IPS-NIHi7 (cell line): ENCODE data around the gene COL6A2.
"Not testable (repeated sequence)": the region's sequence is repeated elsewhere in the genome, so short reads cannot be mapped to it uniquely, and the experiment has no call there.

Experiments
- DNase-seq: peaks from one replicate; pipeline ENCODE4 v3.0.0; 2012; ENCODE audit warnings: mixed read lengths; ENCODE audit errors: extremely low spot score

The COL6A2 gene

GRCh38 chr21:46060596-46061061, 37.3 kb upstream of the COL6A2 start:
- no peak for DNase-seq

GRCh38 chr21:46061063-46061462, 36.8 kb upstream of the COL6A2 start:
- no peak for DNase-seq

- DNase-seq: no peak
These were observed 36.4 kb upstream of the COL6A2 start for GRCh38 chr21:46061518-46061917.

GRCh38 chr21:46061950-46062349, 36.0 kb upstream of the COL6A2 start:
- DNase-seq: no peak

GRCh38 chr21:46062471-46063211, 35.3 kb upstream of the COL6A2 start:
- DNase-seq: no peak

GRCh38 chr21:46063227-46063626, 34.7 kb upstream of the COL6A2 start:
- no peak for DNase-seq

- DNase-seq: no peak
These were observed 33.9 kb upstream of the COL6A2 start for GRCh38 chr21:46063734-46064680.

- no peak for DNase-seq
These were observed 33.1 kb upstream of the COL6A2 start for GRCh38 chr21:46064870-46065214.

GRCh38 chr21:46065215-46065913, 32.5 kb upstream of the COL6A2 start:
- DNase-seq: no peak

GRCh38 chr21:46065914-46066551, 31.9 kb upstream of the COL6A2 start:
- no peak for DNase-seq

- no peak for DNase-seq
These were observed 31.2 kb upstream of the COL6A2 start for GRCh38 chr21:46066591-46067331.

- no peak for DNase-seq
These were observed 30.3 kb upstream of the COL6A2 start for GRCh38 chr21:46067505-46068201.

GRCh38 chr21:46068516-46069079, 29.3 kb upstream of the COL6A2 start:
- DNase-seq: no peak

GRCh38 chr21:46069166-46069565, 28.7 kb upstream of the COL6A2 start:
- DNase-seq: no peak

- DNase-seq: no peak
These were observed 28.1 kb upstream of the COL6A2 start for GRCh38 chr21:46069719-46070279.

- DNase-seq: no peak
These were observed 26.8 kb upstream of the COL6A2 start for GRCh38 chr21:46071082-46071481.

- DNase-seq: not testable (repeated sequence)
These were observed 21.2 kb upstream of the COL6A2 start for GRCh38 chr21:46076724-46077123.

GRCh38 chr21:46077674-46078101, 20.2 kb upstream of the COL6A2 start:
- no peak for DNase-seq

- no peak for DNase-seq
These were observed 19.5 kb upstream of the COL6A2 start for GRCh38 chr21:46078322-46078977.
